ENCODE data around the gene SMARCC1.

SMARCC1 gene

GRCh38 chr3:47617086-47618010 is 164.3 kb downstream of the SMARCC1 start:
- Mint-ChIP-seq H3K9me3 (no peaks in the 10 kb centered on the region), H3K27me3 (no peaks in the 10 kb centered on the region), H3K4me3 (no peak overlapping the region), H3K36me3 (peaks cover 27 to 34% of the 10 kb centered on the region in 2 donors), H3K4me1 (no peaks in the 10 kb centered on the region), H3K27ac (no peak overlapping the region)
- ATAC-seq (replicated peaks) (no peak), DNase-seq (no peak)

GRCh38 chr3:47614788-47615187 is 166.9 kb downstream of the SMARCC1 start:
- Mint-ChIP-seq H3K27me3 (no peaks in the 10 kb centered on the region), H3K4me3 (no peak overlapping the region), H3K4me1 (no peaks in the 10 kb centered on the region), H3K27ac (no peak overlapping the region), H3K36me3 (peaks cover 37 to 41% of the 10 kb centered on the region in 2 donors), H3K9me3 (no peaks in the 10 kb centered on the region)
- ATAC-seq (replicated peaks) (no peak), DNase-seq (no peak)

GRCh38 chr3:47613722-47614121 is 168.0 kb downstream of the SMARCC1 start:
- DNase-seq = no peak
- no peak overlapping the region for H3K4me3 Mint-ChIP-seq
- no peaks in the 10 kb centered on the region for H3K9me3 Mint-ChIP-seq
- H3K36me3 Mint-ChIP-seq = peaks cover 33 to 40% of the 10 kb centered on the region in 2 donors
- H3K4me1 Mint-ChIP-seq = no peaks in the 10 kb centered on the region
- ATAC-seq (replicated peaks) = no peak
- no peaks in the 10 kb centered on the region for H3K27me3 Mint-ChIP-seq
- H3K27ac Mint-ChIP-seq = no peak overlapping the region

GRCh38 chr3:47612879-47613278 is 168.8 kb downstream of the SMARCC1 start:
- no peak for DNase-seq
- Mint-ChIP-seq H3K36me3 (peaks cover 38 to 45% of the 10 kb centered on the region in 2 donors), H3K4me3 (no peak overlapping the region), H3K9me3 (no peaks in the 10 kb centered on the region), H3K27me3 (no peaks in the 10 kb centered on the region), H3K4me1 (no peaks in the 10 kb centered on the region), H3K27ac (no peak overlapping the region)
- no peak for ATAC-seq (replicated peaks)

- DNase-seq (no peak), ATAC-seq (replicated peaks) (no peak)
- H3K27me3 Mint-ChIP-seq = no peaks in the 10 kb centered on the region
- no peaks in the 10 kb centered on the region for H3K4me1 Mint-ChIP-seq
- no peaks in the 10 kb centered on the region for H3K9me3 Mint-ChIP-seq
- peak overlapping the region; percentile 32 for H3K27ac Mint-ChIP-seq
- no peak overlapping the region for H3K4me3 Mint-ChIP-seq
- peaks cover 31 to 40% of the 10 kb centered on the region in 2 donors for H3K36me3 Mint-ChIP-seq
These were observed 169.5 kb downstream of the SMARCC1 start for GRCh38 chr3:47612178-47612577.

GRCh38 chr3:47611576-47611975 is 170.1 kb downstream of the SMARCC1 start:
- Mint-ChIP-seq H3K9me3 (no peaks in the 10 kb centered on the region), H3K4me1 (no peaks in the 10 kb centered on the region), H3K36me3 (peaks cover 31 to 39% of the 10 kb centered on the region in 2 donors), H3K4me3 (no peak overlapping the region), H3K27me3 (no peaks in the 10 kb centered on the region), H3K27ac (peak overlapping the region; percentile 32)
- no peak for DNase-seq
- no peak for ATAC-seq (replicated peaks)

- DNase-seq = no peak
- Mint-ChIP-seq H3K36me3 (peaks cover 33 to 45% of the 10 kb centered on the region in 2 donors), H3K27ac (no peak overlapping the region), H3K27me3 (no peaks in the 10 kb centered on the region), H3K4me3 (no peak overlapping the region), H3K4me1 (no peaks in the 10 kb centered on the region), H3K9me3 (no peaks in the 10 kb centered on the region)
- ATAC-seq (replicated peaks) = no peak
These were observed 171.1 kb downstream of the SMARCC1 start for GRCh38 chr3:47610583-47610982.

- Mint-ChIP-seq H3K27me3 (no peaks in the 10 kb centered on the region), H3K27ac (no peak overlapping the region), H3K36me3 (peaks cover 48 to 68% of the 10 kb centered on the region in 2 donors), H3K4me1 (no peaks in the 10 kb centered on the region), H3K9me3 (no peaks in the 10 kb centered on the region), H3K4me3 (no peak overlapping the region)
- ATAC-seq (replicated peaks) (no peak), DNase-seq (no peak)
These were observed 174.4 kb downstream of the SMARCC1 start for GRCh38 chr3:47607335-47607734.

- DNase-seq (no peak), ATAC-seq (replicated peaks) (no peak)
- Mint-ChIP-seq H3K27me3 (no peaks in the 10 kb centered on the region), H3K27ac (no peak overlapping the region), H3K36me3 (peaks cover 45 to 66% of the 10 kb centered on the region in 2 donors), H3K4me3 (no peak overlapping the region), H3K4me1 (no peaks in the 10 kb centered on the region), H3K9me3 (no peaks in the 10 kb centered on the region)
These were observed 175.5 kb downstream of the SMARCC1 start for GRCh38 chr3:47606165-47606564.

- ATAC-seq (replicated peaks) (no peak), DNase-seq (no peak)
- H3K36me3 Mint-ChIP-seq = peaks cover 43 to 68% of the 10 kb centered on the region in 2 donors
- H3K4me1 Mint-ChIP-seq = no peaks in the 10 kb centered on the region
- H3K4me3 Mint-ChIP-seq = no peak overlapping the region
- H3K9me3 Mint-ChIP-seq = no peaks in the 10 kb centered on the region
- no peaks in the 10 kb centered on the region for H3K27me3 Mint-ChIP-seq
- H3K27ac Mint-ChIP-seq = peak overlapping the region; percentile 76
These were observed 176.0 kb downstream of the SMARCC1 start for GRCh38 chr3:47605652-47606051.

- Mint-ChIP-seq H3K27me3 (no peaks in the 10 kb centered on the region), H3K36me3 (peaks cover 35 to 57% of the 10 kb centered on the region in 2 donors), H3K4me3 (no peak overlapping the region), H3K27ac (no peak overlapping the region), H3K4me1 (no peaks in the 10 kb centered on the region), H3K9me3 (no peaks in the 10 kb centered on the region)
- no peak for DNase-seq
- no peak for ATAC-seq (replicated peaks)
These were observed 177.5 kb downstream of the SMARCC1 start for GRCh38 chr3:47604145-47604544.

GRCh38 chr3:47603332-47603731 is 178.4 kb downstream of the SMARCC1 start:
- Mint-ChIP-seq H3K9me3 (no peaks in the 10 kb centered on the region), H3K27me3 (no peaks in the 10 kb centered on the region), H3K4me3 (no peak overlapping the region), H3K4me1 (no peaks in the 10 kb centered on the region), H3K36me3 (peaks cover 34 to 58% of the 10 kb centered on the region in 2 donors), H3K27ac (no peak overlapping the region)
- DNase-seq (no peak), ATAC-seq (replicated peaks) (peak in 1 of 2 donors; percentile 47)

GRCh38 chr3:47601281-47601680 is 180.4 kb downstream of the SMARCC1 start:
- DNase-seq (no peak), ATAC-seq (replicated peaks) (no peak)
- H3K36me3 Mint-ChIP-seq = peaks cover 36 to 61% of the 10 kb centered on the region in 2 donors
- H3K4me1 Mint-ChIP-seq = no peaks in the 10 kb centered on the region
- H3K4me3 Mint-ChIP-seq = no peak overlapping the region
- H3K9me3 Mint-ChIP-seq = no peaks in the 10 kb centered on the region
- H3K27me3 Mint-ChIP-seq = no peaks in the 10 kb centered on the region
- no peak overlapping the region for H3K27ac Mint-ChIP-seq

- Mint-ChIP-seq H3K9me3 (no peaks in the 10 kb centered on the region), H3K27ac (no peak overlapping the region), H3K36me3 (peaks cover 40 to 66% of the 10 kb centered on the region in 2 donors), H3K27me3 (no peaks in the 10 kb centered on the region), H3K4me1 (peaks cover 1 to 4% of the 10 kb centered on the region in 2 donors), H3K4me3 (no peak overlapping the region)
- DNase-seq (no peak), ATAC-seq (replicated peaks) (no peak)
These were observed 186.9 kb downstream of the SMARCC1 start for GRCh38 chr3:47594792-47595191.

GRCh38 chr3:47592066-47592795 is 189.5 kb downstream of the SMARCC1 start:
- no peak overlapping the region for H3K4me3 Mint-ChIP-seq
- peaks cover 1 to 4% of the 10 kb centered on the region in 2 donors for H3K4me1 Mint-ChIP-seq
- no peak for ATAC-seq (replicated peaks)
- H3K27me3 Mint-ChIP-seq = no peaks in the 10 kb centered on the region
- no peak for DNase-seq
- H3K27ac Mint-ChIP-seq = no peak overlapping the region
- H3K9me3 Mint-ChIP-seq = no peaks in the 10 kb centered on the region
- peaks cover 43 to 63% of the 10 kb centered on the region in 2 donors for H3K36me3 Mint-ChIP-seq
